B cell (primary cell): ENCODE measurements around the gene ZMYND8.

ENCODE experiments used
- EZH2 ChIP-seq: IDR thresholded peaks from 2 replicates; pipeline ENCODE4 v1.6.1; 2012; ENCODE audit warnings: borderline replicate concordance, low read depth, mild to moderate bottlenecking, moderate library complexity, low read length; ENCODE audit not compliant: insufficient read depth, poor library complexity, severe bottlenecking
- TF ChIP-seq, protein P1 (sequence below): fragments of 200-600 bp; IDR thresholded peaks from one replicate; pipeline ENCODE4 v1.8.0; 2022; ENCODE audit warnings: antibody characterized with exemption, mild to moderate bottlenecking

DNA sequence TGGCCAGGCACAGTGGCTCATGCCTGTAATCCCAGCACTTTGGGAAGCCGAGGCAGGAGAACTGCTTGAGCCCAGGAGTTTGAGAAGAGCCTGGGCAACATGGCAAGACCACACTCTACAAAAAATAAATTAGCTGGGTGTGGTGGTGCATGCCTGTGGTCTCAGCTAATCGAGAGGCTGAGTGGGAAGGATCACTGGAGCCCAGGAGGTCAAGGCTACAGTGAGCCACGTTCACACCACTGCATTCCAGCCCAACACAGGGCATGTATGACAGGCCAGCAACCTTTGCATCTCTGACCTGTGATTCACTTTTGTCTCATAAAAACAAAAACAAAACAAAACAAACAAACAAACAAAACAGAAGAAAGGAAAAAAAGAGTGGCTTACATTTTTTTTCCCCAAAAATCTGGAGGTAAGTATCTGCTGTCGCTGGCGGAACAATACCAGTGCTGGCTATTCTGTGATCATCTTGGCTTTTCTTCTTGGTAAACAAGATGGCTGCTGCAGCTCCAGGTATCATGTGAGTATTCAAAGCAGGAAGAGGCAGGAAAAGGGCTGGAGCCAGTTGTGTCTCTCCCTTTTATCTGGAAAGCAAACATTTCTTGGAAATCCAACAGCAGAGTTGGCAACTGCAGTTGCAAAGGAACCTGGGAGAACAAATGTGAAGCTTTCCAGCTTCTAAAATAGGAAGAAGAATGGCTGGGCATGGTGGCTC, 40.4 kb upstream of the ZMYND8 start:
- TF ChIP-seq, protein P1, sequence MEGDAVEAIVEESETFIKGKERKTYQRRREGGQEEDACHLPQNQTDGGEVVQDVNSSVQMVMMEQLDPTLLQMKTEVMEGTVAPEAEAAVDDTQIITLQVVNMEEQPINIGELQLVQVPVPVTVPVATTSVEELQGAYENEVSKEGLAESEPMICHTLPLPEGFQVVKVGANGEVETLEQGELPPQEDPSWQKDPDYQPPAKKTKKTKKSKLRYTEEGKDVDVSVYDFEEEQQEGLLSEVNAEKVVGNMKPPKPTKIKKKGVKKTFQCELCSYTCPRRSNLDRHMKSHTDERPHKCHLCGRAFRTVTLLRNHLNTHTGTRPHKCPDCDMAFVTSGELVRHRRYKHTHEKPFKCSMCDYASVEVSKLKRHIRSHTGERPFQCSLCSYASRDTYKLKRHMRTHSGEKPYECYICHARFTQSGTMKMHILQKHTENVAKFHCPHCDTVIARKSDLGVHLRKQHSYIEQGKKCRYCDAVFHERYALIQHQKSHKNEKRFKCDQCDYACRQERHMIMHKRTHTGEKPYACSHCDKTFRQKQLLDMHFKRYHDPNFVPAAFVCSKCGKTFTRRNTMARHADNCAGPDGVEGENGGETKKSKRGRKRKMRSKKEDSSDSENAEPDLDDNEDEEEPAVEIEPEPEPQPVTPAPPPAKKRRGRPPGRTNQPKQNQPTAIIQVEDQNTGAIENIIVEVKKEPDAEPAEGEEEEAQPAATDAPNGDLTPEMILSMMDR, result no peak
- TF ChIP-seq EZH2, result no peak
